Thoracic aorta (tissue), 2 donors: ENCODE data around the gene NPW. TPM values are rescaled to one million over a fixed set of nuclear protein-coding genes. Genes with fewer than 3 reads are reported as not detected.
A peak's percentile ranks its signal among the peaks of the same experiment; 100 is the strongest.

ENCODE experiments used
- ATAC-seq: fragments of 150-250 bp; one replicate; pipeline ENCODE4 v1.8.0; 2017; ENCODE audit warnings: low read depth; ENCODE audit not compliant: insufficient number of reproducible peaks, low FRiP score
- DNase-seq: peaks from one replicate; pipeline ENCODE4 v3.0.0-alpha.2; 2020; ENCODE audit warnings: low spot score
- H3K27ac ChIP-seq, 2 donors: fragments of 200-600 bp; sonication (generic); 1 replicate in 1 of 2; 2 replicates in 1 of 2; pipeline ENCODE4 v1.5.1; 2016; ENCODE audit warnings: mild to moderate bottlenecking in 2 of 2, moderate library complexity in 2 of 2
- H3K27me3 ChIP-seq: fragments of 200-600 bp; sonication (generic); replicated peaks from 2 replicates; pipeline ENCODE4 v1.6.0; 2016; ENCODE audit warnings: mild to moderate bottlenecking; ENCODE audit not compliant: insufficient read depth
- H3K36me3 ChIP-seq: fragments of 200-600 bp; sonication (generic); one replicate; pipeline ENCODE4 v1.5.1; 2016
- H3K4me1 ChIP-seq, 2 donors: fragments of 200-600 bp; sonication (generic); 1 replicate in 1 of 2; 2 replicates in 1 of 2; pipeline versions ENCODE4 v1.5.1 to v1.6.0; 2016; ENCODE audit warnings: low read depth in 2 of 2, mild to moderate bottlenecking in 1 of 2; ENCODE audit not compliant: control insufficient read depth in 1 of 2
- H3K4me3 ChIP-seq: fragments of 200-600 bp; sonication (generic); 2 replicates; pipeline ENCODE4 v1.5.1; 2016; ENCODE audit warnings: mild to moderate bottlenecking
- H3K9me3 ChIP-seq: fragments of 200-600 bp; sonication (generic); 2 replicates; pipeline ENCODE4 v1.5.1; 2016
- total RNA-seq, 2 donors: library from RNA; depleted of rRNA; stranded (reverse); fragments of >200 nt; gene quantifications; one replicate each; pipeline versions ENCODE4 v1.1.0 to v1.2.3, GENCODE V29; 2016
- TF ChIP-seq, protein P1 (sequence below): fragments of 200-600 bp; sonication (generic); IDR thresholded peaks from one replicate; pipeline ENCODE4 v1.5.1; 2019; ENCODE audit warnings: antibody characterized with exemption

Gene NPW
- total RNA-seq, 2 donors from 2014 or later = not detected

DNA sequence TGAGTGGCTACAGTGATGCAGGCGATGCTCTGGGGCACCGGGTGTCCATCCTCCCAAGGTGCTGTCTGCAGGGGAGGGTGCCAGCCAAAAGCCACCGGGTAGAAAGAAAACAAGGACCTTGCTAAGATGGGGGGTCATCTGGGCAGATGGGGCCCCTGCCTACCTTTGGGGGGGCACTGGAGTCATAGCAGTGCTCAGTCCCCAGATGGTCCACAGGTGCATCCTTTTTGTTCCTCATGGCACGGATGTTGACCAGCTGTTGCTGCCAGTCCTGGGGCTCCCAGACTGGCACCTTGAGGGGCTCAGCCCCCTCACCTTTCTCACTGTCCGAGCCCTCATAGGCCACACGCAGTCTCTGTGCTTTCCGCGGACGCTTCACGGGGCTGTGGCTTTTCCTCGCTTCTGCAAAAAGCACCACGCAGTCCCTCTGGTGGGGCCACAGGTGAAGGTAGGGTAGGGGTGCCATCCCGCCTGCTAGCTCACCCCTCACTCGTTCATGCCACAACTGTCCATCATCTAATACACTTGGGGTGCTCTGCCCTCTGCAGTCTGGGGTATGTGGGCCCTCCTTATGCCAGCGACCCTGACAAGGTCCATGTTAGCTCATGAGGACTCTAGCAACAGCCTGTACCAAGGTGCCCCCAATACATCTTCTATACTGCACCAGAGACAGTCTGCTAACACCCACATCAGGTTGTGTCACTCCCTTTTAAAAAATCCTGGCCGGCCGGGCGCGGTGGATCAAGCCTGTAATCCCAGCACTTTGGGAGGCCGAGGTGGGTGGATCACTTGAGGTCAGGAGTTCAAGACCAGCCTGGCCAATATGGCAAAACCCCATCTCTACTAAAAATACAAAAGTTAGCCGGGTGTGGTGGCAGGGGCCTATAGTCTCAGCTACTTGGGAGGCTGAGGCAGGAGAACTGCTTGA lies 26.6 kb downstream of the NPW start:
- DNase-seq (no peak), ATAC-seq (no peak)
- Histone ChIP-seq H3K4me3 (peak overlapping the region; percentile 86), H3K36me3 (peaks cover 4% of the 10 kb centered on the region), H3K27me3 (no peaks in the 10 kb centered on the region), H3K9me3 (no peaks in the 10 kb centered on the region), H3K27ac (peak overlapping the region in 1 of 2 donors; percentile 58), H3K4me1 (peaks cover 14 to 40% of the 10 kb centered on the region in 2 donors)
- TF ChIP-seq, protein P1, sequence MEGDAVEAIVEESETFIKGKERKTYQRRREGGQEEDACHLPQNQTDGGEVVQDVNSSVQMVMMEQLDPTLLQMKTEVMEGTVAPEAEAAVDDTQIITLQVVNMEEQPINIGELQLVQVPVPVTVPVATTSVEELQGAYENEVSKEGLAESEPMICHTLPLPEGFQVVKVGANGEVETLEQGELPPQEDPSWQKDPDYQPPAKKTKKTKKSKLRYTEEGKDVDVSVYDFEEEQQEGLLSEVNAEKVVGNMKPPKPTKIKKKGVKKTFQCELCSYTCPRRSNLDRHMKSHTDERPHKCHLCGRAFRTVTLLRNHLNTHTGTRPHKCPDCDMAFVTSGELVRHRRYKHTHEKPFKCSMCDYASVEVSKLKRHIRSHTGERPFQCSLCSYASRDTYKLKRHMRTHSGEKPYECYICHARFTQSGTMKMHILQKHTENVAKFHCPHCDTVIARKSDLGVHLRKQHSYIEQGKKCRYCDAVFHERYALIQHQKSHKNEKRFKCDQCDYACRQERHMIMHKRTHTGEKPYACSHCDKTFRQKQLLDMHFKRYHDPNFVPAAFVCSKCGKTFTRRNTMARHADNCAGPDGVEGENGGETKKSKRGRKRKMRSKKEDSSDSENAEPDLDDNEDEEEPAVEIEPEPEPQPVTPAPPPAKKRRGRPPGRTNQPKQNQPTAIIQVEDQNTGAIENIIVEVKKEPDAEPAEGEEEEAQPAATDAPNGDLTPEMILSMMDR = no peak

DNA sequence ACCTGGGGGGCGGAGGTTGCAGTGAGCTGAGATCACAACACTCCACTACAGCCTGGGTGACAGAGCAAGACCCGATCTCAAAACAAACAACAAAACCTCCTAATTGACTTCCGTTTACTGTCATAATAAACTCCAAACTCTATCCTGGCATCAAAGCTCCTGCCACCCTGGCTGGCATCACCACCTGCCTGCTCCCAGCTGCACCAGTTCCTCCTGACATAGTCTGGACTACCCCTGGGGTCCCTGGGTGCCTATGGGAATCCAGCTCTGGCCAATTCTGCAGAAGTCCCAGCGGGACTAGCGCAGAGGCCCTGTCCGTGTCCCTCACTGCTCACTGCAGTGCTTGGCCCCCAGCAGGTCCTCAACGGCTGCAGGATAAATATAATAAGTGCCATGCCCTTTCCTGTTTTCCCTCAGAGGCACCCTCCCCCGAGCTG lies 27.3 kb downstream of the NPW start:
- H3K36me3 ChIP-seq = peaks cover 4% of the 10 kb centered on the region
- TF ChIP-seq, protein P1 = no peak
- H3K27me3 ChIP-seq = no peaks in the 10 kb centered on the region
- H3K4me1 ChIP-seq = peaks cover 14 to 40% of the 10 kb centered on the region in 2 donors
- H3K4me3 ChIP-seq = peak overlapping the region; percentile 86
- no peak for ATAC-seq
- no peak for DNase-seq
- H3K27ac ChIP-seq = peak overlapping the region; percentile 54 to 58
- H3K9me3 ChIP-seq = no peaks in the 10 kb centered on the region

DNA sequence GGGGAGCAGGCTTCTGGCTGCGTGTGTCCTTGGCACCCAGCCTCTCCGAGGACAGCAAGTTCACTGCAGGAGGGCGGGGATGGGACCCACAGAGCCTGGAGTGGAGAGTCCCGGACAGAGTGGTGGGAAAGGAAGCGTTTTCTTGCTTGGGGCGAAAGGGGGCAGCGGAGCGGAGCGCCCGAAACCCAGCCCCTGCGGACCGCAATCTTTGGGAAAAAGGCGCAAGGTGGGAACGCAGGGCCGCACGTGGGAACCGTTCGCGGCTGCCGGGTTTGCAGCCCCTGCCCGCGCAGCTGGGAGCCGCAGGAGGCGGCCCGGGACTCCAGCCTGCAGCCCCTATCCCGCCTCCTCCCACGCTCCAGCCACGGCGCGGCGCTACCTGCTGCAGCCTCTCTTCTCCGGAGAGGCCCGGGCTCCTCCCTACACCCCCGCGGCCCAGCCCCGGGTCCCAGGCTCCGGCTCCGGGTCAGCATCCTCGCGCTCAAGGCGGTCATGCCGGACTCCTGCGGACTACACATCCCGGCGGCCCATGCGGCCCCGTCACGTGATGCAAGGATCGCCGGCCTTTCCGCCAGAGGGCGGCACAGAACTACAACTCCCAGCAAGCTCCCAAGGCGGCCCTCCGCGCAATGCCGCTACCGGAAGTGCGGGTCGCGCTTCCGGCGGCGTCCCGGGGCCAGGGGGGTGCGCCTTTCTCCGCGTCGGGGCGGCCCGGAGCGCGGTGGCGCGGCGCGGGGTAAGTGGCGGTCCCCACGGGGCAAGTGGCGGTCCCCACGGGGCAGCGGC lies 27.9 kb downstream of the NPW start, which contains the start of the genes NTHL1 and TSC2:
Gene NTHL1, minus strand, starts transcription at position 505 of the 786 bp plus-strand sequence. Its CDS starts 11 bp downstream, at position 494.
Gene TSC2, plus strand, starts transcription at position 656 of the 786 bp plus-strand sequence. CDS start 631 bp downstream, outside the sequence.
- Histone ChIP-seq H3K27me3 (no peaks in the 10 kb centered on the region), H3K36me3 (peaks cover 6% of the 10 kb centered on the region), H3K27ac (peak within 1 kb of the TSS; percentile 54 to 58), H3K9me3 (no peaks in the 10 kb centered on the region), H3K4me1 (peaks cover 14 to 40% of the 10 kb centered on the region in 2 donors), H3K4me3 (peak within 1 kb of the TSS; percentile 86)
- TF ChIP-seq, protein P1 = peak; percentile 31
- ATAC-seq (peak; percentile 90), DNase-seq (peak; percentile 79)

DNA sequence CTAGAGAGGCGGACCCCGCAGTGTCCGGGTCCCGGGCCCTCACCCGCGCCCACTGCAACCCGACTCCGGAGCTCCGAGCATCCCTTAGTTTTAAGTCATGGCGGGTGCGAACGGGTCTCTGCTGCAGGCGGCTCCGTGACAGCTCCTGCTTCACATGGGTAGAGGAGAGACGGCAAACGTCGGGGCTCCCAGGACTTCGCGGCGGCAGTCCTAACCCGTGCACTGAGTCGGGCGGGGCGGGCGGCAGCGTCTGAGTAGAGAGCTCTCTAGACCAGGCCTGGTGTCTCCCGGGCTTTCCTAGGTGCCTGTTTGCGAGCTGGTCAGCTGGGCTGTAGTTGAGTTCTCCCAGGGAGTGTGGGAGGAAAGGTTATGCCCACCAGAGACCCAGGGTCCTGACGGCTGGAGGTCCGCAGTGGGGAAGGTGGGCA lies 28.5 kb downstream of the NPW start:
- Histone ChIP-seq H3K9me3 (no peaks in the 10 kb centered on the region), H3K4me3 (peak overlapping the region; percentile 86), H3K27me3 (no peaks in the 10 kb centered on the region), H3K36me3 (peaks cover 12% of the 10 kb centered on the region), H3K27ac (peak overlapping the region in 1 of 2 donors; percentile 58), H3K4me1 (peaks cover 14 to 40% of the 10 kb centered on the region in 2 donors)
- no peak for DNase-seq
- TF ChIP-seq, protein P1 = no peak
- ATAC-seq = no peak
